Endodermal cell (in vitro differentiated cells): ENCODE results near the gene CDC27. TPM values are rescaled to one million over a fixed set of nuclear protein-coding genes. Genes with fewer than 3 reads are reported as not detected.

Source experiments
- DNase-seq: peaks from one replicate; pipeline ENCODE4 v3.0.0-alpha.2; 2017
- H3K27ac ChIP-seq: 2 replicates; pipeline ENCODE4 v1.5.1; 2013; ENCODE audit warnings: mild to moderate bottlenecking, low read depth, low read length, moderate library complexity
- H3K27me3 ChIP-seq: 2 replicates; pipeline ENCODE4 v1.6.1; 2013; ENCODE audit warnings: mild to moderate bottlenecking, low read length, moderate library complexity; ENCODE audit not compliant: insufficient read depth, control insufficient read depth, poor library complexity, severe bottlenecking
- H3K36me3 ChIP-seq: 2 replicates; pipeline ENCODE4 v1.7.0; 2013; ENCODE audit warnings: mild to moderate bottlenecking, low read length, moderate library complexity; ENCODE audit not compliant: control insufficient read depth, insufficient read depth
- H3K4me1 ChIP-seq: one replicate; pipeline ENCODE4 v1.7.0; 2013; ENCODE audit warnings: low read length; ENCODE audit not compliant: control insufficient read depth, insufficient read depth
- H3K4me3 ChIP-seq: 2 replicates; pipeline ENCODE4 v1.5.1; 2013; ENCODE audit warnings: mild to moderate bottlenecking, low read length, moderate library complexity
- H3K9ac ChIP-seq: 2 replicates; pipeline ENCODE4 v1.6.1; 2013; ENCODE audit warnings: mild to moderate bottlenecking, low read length, moderate library complexity; ENCODE audit not compliant: poor library complexity, severe bottlenecking; ENCODE audit errors: extremely low read depth
- H3K9me3 ChIP-seq: 2 replicates; pipeline ENCODE4 v1.6.1; 2013; ENCODE audit warnings: mild to moderate bottlenecking, low read length, moderate library complexity; ENCODE audit not compliant: control insufficient read depth
- H3K27ac Mint-ChIP-seq: 2 replicates; pipeline ENCODE4 v1.8.0; 2020; ENCODE audit warnings: mixed read lengths
- H3K27me3 Mint-ChIP-seq: 2 replicates; pipeline ENCODE4 v1.8.0; 2021; ENCODE audit warnings: mild to moderate bottlenecking, mixed read lengths; ENCODE audit not compliant: insufficient read depth
- H3K36me3 Mint-ChIP-seq: 2 replicates; pipeline ENCODE4 v1.8.0; 2020; ENCODE audit warnings: low read depth, mixed read lengths
- H3K4me1 Mint-ChIP-seq: 2 replicates; pipeline ENCODE4 v1.8.0; 2020; ENCODE audit warnings: mixed read lengths
- H3K4me3 Mint-ChIP-seq: 2 replicates; pipeline ENCODE4 v1.8.0; 2020; ENCODE audit warnings: mild to moderate bottlenecking, moderate library complexity, mixed read lengths
- H3K9me3 Mint-ChIP-seq: 2 replicates; pipeline ENCODE4 v1.8.0; 2020; ENCODE audit warnings: mild to moderate bottlenecking, mixed read lengths
- WGBS, 2 experiments: methylation state at CpG; one replicate each; pipeline versions ENCODE4 v1.1.5 to v1.1.7; 2013; ENCODE audit warnings: missing lambda C conversion rate in 2 of 2, mixed read lengths in 1 of 2; ENCODE audit not compliant: insufficient coverage in 1 of 2, insufficient read length in 1 of 2; 5-methylcytosine and 5-hydroxymethylcytosine counted together
- total RNA-seq, 2 donors: library from RNA; stranded (reverse); fragmentation: NEBNext Ultra II Directional in 1 of 2; extraction: Animal tissue kit (Norgen Biotek cat#: 25700) in 1 of 2; gene quantifications; 2 replicates in 1 of 2; 3 replicates in 1 of 2; pipeline ENCODE4 v1.2.1, GENCODE V29; 2021
- TF ChIP-seq, protein P1 (sequence below): fragments of 200-600 bp; sonication (generic); conservative IDR thresholded peaks from 2 replicates; pipeline ENCODE4 v1.5.0; 2021; ENCODE audit warnings: antibody characterized with exemption, mild to moderate bottlenecking

The CDC27 gene
- total RNA-seq, 2 donors from 2014 or later: 72.1 to 108 TPM

DNA sequence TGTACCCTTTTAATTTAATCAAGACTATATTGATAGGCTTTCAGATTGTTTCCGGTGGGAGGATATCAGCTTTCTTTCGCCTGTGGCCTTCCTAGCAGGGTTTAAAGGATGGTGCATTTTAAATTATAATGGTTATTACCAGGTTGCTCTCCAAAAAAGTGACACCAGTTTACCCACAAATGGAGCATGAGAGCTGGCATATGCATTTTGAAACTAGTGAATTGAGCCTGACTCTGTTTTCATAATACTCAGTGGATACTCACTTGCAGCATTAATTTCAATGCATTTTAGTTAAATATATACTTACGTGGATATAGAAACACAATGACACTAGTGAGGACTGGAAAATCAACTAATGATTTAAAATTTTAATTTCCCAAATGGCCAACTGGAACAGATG lies 25.8 kb upstream of the CDC27 start:
- Histone ChIP-seq H3K36me3 (peaks cover 9% of the 10 kb centered on the region), H3K9ac (no peak overlapping the region), H3K27me3 (no peaks in the 10 kb centered on the region), H3K9me3 (no peaks in the 10 kb centered on the region), H3K4me3 (no peak overlapping the region), H3K4me1 (peaks cover 12% of the 10 kb centered on the region), H3K27ac (no peak overlapping the region)
- peaks cover 22% of the 10 kb centered on the region for H3K4me1 Mint-ChIP-seq
- no peaks in the 10 kb centered on the region for H3K9me3 Mint-ChIP-seq
- WGBS, 2 experiments: 97% methylated on average over 3 of the region's 3 CpGs; no CpG with 5 or more reads in 1 of the 2 experiments
- DNase-seq: no peak
- H3K4me3 Mint-ChIP-seq: no peak overlapping the region
- H3K27ac Mint-ChIP-seq: no peak overlapping the region
- TF ChIP-seq, protein P1, sequence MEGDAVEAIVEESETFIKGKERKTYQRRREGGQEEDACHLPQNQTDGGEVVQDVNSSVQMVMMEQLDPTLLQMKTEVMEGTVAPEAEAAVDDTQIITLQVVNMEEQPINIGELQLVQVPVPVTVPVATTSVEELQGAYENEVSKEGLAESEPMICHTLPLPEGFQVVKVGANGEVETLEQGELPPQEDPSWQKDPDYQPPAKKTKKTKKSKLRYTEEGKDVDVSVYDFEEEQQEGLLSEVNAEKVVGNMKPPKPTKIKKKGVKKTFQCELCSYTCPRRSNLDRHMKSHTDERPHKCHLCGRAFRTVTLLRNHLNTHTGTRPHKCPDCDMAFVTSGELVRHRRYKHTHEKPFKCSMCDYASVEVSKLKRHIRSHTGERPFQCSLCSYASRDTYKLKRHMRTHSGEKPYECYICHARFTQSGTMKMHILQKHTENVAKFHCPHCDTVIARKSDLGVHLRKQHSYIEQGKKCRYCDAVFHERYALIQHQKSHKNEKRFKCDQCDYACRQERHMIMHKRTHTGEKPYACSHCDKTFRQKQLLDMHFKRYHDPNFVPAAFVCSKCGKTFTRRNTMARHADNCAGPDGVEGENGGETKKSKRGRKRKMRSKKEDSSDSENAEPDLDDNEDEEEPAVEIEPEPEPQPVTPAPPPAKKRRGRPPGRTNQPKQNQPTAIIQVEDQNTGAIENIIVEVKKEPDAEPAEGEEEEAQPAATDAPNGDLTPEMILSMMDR: no peak
- no peaks in the 10 kb centered on the region for H3K36me3 Mint-ChIP-seq
- peaks cover 6% of the 10 kb centered on the region for H3K27me3 Mint-ChIP-seq

DNA sequence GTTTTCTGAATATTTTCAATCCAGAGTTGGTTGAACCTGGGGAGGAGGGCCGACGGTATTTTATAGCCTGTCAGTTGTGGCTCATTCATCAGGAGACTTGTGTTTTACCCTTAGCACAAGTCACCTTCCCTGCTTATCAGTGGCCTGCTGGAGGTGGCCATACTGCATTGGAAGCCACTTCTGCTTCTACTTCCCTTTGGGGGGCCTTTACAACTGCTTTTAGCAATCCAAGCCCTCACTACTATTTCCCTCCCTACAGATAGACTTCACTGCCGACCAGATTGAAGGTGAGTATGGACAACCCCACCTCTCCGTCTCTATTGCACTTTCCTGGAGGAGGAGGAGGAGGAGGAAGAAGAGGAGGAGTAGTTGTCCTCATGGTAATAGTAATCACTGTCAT lies 24.4 kb upstream of the CDC27 start:
- DNase-seq: no peak
- no peaks in the 10 kb centered on the region for H3K9me3 Mint-ChIP-seq
- Histone ChIP-seq H3K27ac (no peak overlapping the region), H3K4me1 (no peaks in the 10 kb centered on the region), H3K36me3 (peaks cover 9% of the 10 kb centered on the region), H3K9me3 (no peaks in the 10 kb centered on the region), H3K9ac (no peak overlapping the region), H3K27me3 (no peaks in the 10 kb centered on the region), H3K4me3 (no peak overlapping the region)
- H3K27ac Mint-ChIP-seq: no peak overlapping the region
- H3K4me3 Mint-ChIP-seq: no peak overlapping the region
- WGBS, 2 experiments: 90 to 93% methylated on average over 2 of the region's 4 CpGs
- H3K36me3 Mint-ChIP-seq: no peaks in the 10 kb centered on the region
- TF ChIP-seq, protein P1: no peak
- H3K27me3 Mint-ChIP-seq: peaks cover 2% of the 10 kb centered on the region
- peaks cover 21% of the 10 kb centered on the region for H3K4me1 Mint-ChIP-seq

DNA sequence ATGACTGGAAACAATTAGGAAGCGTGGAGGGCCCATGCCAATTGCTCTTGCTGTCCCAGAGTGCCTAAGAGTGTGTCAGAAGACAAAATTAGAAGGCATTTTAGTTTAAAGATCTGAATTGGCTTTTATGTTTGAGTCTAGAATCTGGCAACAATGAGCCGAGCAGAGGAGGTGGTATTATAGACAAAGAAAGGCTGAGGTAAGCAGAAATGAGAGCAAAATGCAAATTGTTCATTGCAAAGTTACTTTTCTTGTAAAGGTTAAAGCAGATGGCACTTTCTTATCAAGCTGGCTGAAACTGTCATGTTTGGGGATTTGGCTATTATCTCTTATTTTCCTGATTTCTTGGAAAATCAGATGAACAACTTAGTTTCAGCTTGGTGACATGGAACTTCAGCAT lies 23.4 kb upstream of the CDC27 start:
- Mint-ChIP-seq H3K4me3 (no peak overlapping the region), H3K36me3 (no peaks in the 10 kb centered on the region), H3K9me3 (no peaks in the 10 kb centered on the region), H3K27ac (no peak overlapping the region), H3K27me3 (peaks cover 2% of the 10 kb centered on the region), H3K4me1 (peaks cover 20% of the 10 kb centered on the region)
- H3K9me3 ChIP-seq: no peaks in the 10 kb centered on the region
- no peak overlapping the region for H3K27ac ChIP-seq
- no peaks in the 10 kb centered on the region for H3K27me3 ChIP-seq
- no peak overlapping the region for H3K9ac ChIP-seq
- 88 to 95% methylated on average over 2 of the region's 2 CpGs for WGBS, 2 experiments
- H3K4me3 ChIP-seq: no peak overlapping the region
- TF ChIP-seq, protein P1: no peak
- peaks cover 9% of the 10 kb centered on the region for H3K36me3 ChIP-seq
- no peaks in the 10 kb centered on the region for H3K4me1 ChIP-seq
- DNase-seq: no peak
